ENCODE data around the gene RYR2. TPM values are rescaled to one million over a fixed set of nuclear protein-coding genes. Genes with fewer than 3 reads are reported as not detected.
"Not testable (repeated sequence)": the region's sequence is repeated elsewhere in the genome, so short reads cannot be mapped to it uniquely, and the experiment has no call there.

RYR2 gene
- total RNA-seq, 1 experiment from 2014 or later, result 2.8 TPM

DNA sequence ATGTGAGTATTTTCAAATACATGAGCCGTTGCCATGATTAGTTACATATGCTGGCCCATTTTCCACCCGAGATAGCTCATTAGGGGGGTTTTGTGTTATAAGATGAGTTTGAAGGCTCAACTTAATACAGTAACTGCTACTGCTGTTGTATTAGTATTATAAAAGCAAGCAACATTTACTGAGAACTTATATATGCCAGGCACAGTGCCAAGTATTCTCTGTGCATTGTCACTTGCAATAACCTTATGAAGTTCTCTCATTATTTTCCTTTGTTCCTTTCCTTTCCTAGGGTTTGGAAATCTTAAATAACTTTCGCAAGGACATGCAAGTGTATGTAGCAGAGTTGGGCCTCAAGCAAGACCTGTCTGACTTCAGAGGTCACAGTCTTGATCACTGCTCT is 107.9 kb downstream of the RYR2 start:
- no peak overlapping the region for H3K27ac ChIP-seq (ENCODE audit: low read depth, low read length, poor library complexity, severe bottlenecking)
- H3K4me3 ChIP-seq (ENCODE audit: low read depth, low read length, poor library complexity, severe bottlenecking), result no peak overlapping the region
- no peaks in the 10 kb centered on the region for H3K36me3 ChIP-seq (ENCODE audit: insufficient read depth, low read length, poor library complexity, severe bottlenecking)
- no TSS peak for BruUV-seq (replicated peaks)
- H3K4me1 ChIP-seq (ENCODE audit: insufficient read depth, low read length, poor library complexity, severe bottlenecking), result peaks cover 11% of the 10 kb centered on the region
- TF ChIP-seq, protein P1, sequence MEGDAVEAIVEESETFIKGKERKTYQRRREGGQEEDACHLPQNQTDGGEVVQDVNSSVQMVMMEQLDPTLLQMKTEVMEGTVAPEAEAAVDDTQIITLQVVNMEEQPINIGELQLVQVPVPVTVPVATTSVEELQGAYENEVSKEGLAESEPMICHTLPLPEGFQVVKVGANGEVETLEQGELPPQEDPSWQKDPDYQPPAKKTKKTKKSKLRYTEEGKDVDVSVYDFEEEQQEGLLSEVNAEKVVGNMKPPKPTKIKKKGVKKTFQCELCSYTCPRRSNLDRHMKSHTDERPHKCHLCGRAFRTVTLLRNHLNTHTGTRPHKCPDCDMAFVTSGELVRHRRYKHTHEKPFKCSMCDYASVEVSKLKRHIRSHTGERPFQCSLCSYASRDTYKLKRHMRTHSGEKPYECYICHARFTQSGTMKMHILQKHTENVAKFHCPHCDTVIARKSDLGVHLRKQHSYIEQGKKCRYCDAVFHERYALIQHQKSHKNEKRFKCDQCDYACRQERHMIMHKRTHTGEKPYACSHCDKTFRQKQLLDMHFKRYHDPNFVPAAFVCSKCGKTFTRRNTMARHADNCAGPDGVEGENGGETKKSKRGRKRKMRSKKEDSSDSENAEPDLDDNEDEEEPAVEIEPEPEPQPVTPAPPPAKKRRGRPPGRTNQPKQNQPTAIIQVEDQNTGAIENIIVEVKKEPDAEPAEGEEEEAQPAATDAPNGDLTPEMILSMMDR (conservative IDR thresholded peaks at IDR 0.05; ENCODE audit: low read depth, low read length), result no peak
- no peak for TF ChIP-seq EZH2 (IDR thresholded peaks at IDR 0.05; ENCODE audit: borderline replicate concordance, low read depth, low read length, poor library complexity, severe bottlenecking)
- no peak for DNase-seq (ENCODE audit: low spot score)
- intact Hi-C loops (cut with micrococcal nuclease; ENCODE audit: unreplicated experiment), result no loop called here
- ChIA-PET CTCF (no interaction called here), POLR2A (ENCODE audit: low non-redundant PET) (no interaction called here)
- no peaks in the 10 kb centered on the region for H3K9me3 ChIP-seq (ENCODE audit: low read depth, low read length, poor library complexity, severe bottlenecking)
- H3K27me3 ChIP-seq (replicated peaks; ENCODE audit: insufficient read depth, low read depth, low read length, poor library complexity), result no peaks in the 10 kb centered on the region

DNA sequence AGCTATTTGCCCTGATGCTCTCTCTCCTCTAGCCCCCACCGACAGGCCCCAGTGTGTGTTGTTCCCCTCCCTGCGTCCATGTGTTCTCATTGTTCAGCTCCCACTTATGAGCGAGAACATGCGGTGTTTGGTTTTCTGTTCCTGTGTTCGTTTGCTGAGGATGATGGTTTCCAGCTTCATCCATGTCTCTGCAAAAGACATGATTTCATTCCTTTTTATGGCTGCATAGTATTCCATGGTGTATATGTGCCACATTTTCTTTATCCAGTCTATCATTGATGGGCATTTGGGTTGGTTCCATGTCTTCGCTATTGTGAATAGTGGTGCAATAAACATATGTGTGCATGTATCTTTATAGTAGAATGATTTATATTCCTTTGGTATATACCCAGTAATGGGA is 110.0 kb downstream of the RYR2 start:
- H3K27ac ChIP-seq (ENCODE audit: low read depth, low read length, poor library complexity, severe bottlenecking); BruUV-seq (replicated peaks); POLR2A ChIA-PET (ENCODE audit: low non-redundant PET); CTCF ChIA-PET; DNase-seq (ENCODE audit: low spot score); H3K4me3 ChIP-seq (ENCODE audit: low read depth, low read length, poor library complexity, severe bottlenecking); H3K4me1 ChIP-seq (ENCODE audit: insufficient read depth, low read length, poor library complexity, severe bottlenecking); H3K9me3 ChIP-seq (ENCODE audit: low read depth, low read length, poor library complexity, severe bottlenecking); H3K27me3 ChIP-seq (replicated peaks; ENCODE audit: insufficient read depth, low read depth, low read length, poor library complexity); H3K36me3 ChIP-seq (ENCODE audit: insufficient read depth, low read length, poor library complexity, severe bottlenecking); intact Hi-C loops (cut with micrococcal nuclease; ENCODE audit: unreplicated experiment): not testable (repeated sequence)

DNA sequence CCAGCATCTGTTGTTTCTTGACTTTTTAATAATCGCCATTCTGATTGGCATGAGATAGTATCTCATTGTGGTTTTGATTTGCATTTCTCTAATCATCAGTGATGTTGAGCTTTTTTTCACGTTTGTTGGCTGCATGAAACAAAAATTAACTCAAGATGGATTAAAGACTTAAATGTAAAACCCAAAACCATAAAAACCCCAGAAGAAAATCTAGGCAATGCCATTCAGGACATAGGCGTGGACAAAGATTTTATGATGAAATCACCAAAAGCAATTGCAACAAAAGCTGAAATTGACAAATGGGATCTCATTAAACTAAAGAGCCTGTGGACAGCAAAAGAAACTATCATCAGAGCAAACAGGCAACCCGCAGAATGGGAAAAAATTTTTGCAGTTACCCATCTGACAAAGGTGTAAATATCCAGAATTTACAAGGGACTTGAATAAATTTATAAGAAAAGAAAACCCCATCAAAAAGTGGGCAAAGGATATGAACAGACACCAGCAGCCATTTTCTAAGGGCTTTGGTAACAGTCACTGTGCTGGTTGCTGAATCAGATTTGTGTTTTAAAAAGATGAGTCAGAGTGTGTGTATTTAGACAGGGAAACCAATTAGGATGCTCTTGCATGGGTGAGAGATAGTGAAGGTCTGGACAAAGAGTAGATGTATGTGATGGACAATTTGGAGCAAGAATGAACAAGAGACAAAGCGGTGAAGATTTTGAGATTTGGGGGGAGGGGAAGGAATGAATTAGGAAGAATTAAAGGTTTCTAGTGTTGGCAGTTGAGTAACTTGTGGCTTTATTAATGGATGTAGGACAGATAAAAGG is 110.7 kb downstream of the RYR2 start:
- peak; percentile 14 for DNase-seq (ENCODE audit: low spot score)
- TF ChIP-seq EZH2 (IDR thresholded peaks at IDR 0.05; ENCODE audit: borderline replicate concordance, low read depth, low read length, poor library complexity, severe bottlenecking), result no peak
- TF ChIP-seq, protein P1 (conservative IDR thresholded peaks at IDR 0.05; ENCODE audit: low read depth, low read length), result no peak
- Histone ChIP-seq H3K27ac (ENCODE audit: low read depth, low read length, poor library complexity, severe bottlenecking) (no peak overlapping the region), H3K36me3 (ENCODE audit: insufficient read depth, low read length, poor library complexity, severe bottlenecking) (no peaks in the 10 kb centered on the region), H3K4me3 (ENCODE audit: low read depth, low read length, poor library complexity, severe bottlenecking) (no peak overlapping the region), H3K9me3 (ENCODE audit: low read depth, low read length, poor library complexity, severe bottlenecking) (no peaks in the 10 kb centered on the region), H3K4me1 (ENCODE audit: insufficient read depth, low read length, poor library complexity, severe bottlenecking) (peaks cover 5% of the 10 kb centered on the region), H3K27me3 (replicated peaks; ENCODE audit: insufficient read depth, low read depth, low read length, poor library complexity) (no peaks in the 10 kb centered on the region)
- POLR2A ChIA-PET (ENCODE audit: low non-redundant PET), result no interaction called here
- intact Hi-C loops (cut with micrococcal nuclease; ENCODE audit: unreplicated experiment), result no loop called here
- CTCF ChIA-PET, result no interaction called here
- TSS peak; percentile 21 for BruUV-seq (replicated peaks)

DNA sequence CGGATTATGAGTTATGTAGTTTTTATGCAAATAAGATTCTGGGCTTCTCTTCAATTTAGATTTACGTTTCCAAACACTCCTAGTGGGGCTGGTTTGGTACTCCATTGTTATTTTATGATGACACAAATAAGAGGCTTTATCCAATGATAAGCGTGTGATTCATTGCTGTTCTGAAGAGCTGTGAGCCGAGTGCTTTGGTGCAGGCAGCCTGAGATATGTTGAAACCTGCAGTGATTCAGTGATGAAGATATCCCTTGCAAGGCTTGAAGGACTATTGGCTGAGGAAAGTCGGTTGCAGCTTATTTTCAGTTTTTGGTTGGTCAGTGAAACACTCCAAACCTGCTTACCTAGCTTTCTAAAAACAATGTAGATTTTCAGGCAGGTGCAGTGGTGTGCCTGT is 112.2 kb downstream of the RYR2 start:
- POLR2A ChIA-PET (ENCODE audit: low non-redundant PET), result no interaction called here
- BruUV-seq (replicated peaks), result no TSS peak
- no peaks in the 10 kb centered on the region for H3K36me3 ChIP-seq (ENCODE audit: insufficient read depth, low read length, poor library complexity, severe bottlenecking)

More for the DNA sequence above, 112.2 kb downstream of the RYR2 start:
- Histone ChIP-seq H3K27ac (ENCODE audit: low read depth, low read length, poor library complexity, severe bottlenecking) (no peak overlapping the region), H3K4me1 (ENCODE audit: insufficient read depth, low read length, poor library complexity, severe bottlenecking) (peaks cover 5% of the 10 kb centered on the region), H3K27me3 (replicated peaks; ENCODE audit: insufficient read depth, low read depth, low read length, poor library complexity) (no peaks in the 10 kb centered on the region), H3K9me3 (ENCODE audit: low read depth, low read length, poor library complexity, severe bottlenecking) (no peaks in the 10 kb centered on the region), H3K4me3 (ENCODE audit: low read depth, low read length, poor library complexity, severe bottlenecking) (no peak overlapping the region)
- no peak for TF ChIP-seq EZH2 (IDR thresholded peaks at IDR 0.05; ENCODE audit: borderline replicate concordance, low read depth, low read length, poor library complexity, severe bottlenecking)
- TF ChIP-seq, protein P1 (conservative IDR thresholded peaks at IDR 0.05; ENCODE audit: low read depth, low read length), result no peak
- intact Hi-C loops (cut with micrococcal nuclease; ENCODE audit: unreplicated experiment), result no loop called here
- peak; percentile 10 for DNase-seq (ENCODE audit: low spot score)
- CTCF ChIA-PET, result no interaction called here

Data from A673 (cell line).